ENCODE measurements around the gene LCLAT1.

Gene LCLAT1

DNA sequence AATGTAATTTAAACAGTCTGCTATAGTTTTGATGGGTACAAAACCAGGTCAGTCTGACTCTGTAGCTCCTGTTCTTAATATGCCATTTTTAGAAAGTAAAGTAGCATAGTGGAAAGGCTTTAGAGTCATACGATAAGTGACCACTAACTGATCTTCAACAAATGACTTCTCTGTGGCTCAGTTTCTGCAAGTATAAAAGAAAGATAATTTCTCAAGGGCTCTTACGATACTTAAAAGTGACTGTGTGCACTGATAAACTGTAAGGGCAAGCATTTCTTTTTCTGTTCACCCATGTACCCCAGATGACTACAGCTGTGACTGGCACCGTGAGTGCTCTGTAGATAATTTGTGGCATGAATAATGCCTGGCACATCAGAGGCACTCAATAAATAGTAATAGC, 178.7 kb downstream of the LCLAT1 start:
- ChIA-PET POLR2A (no interaction called here), CTCF (no interaction called here)
- TF ChIP-seq, protein P1, sequence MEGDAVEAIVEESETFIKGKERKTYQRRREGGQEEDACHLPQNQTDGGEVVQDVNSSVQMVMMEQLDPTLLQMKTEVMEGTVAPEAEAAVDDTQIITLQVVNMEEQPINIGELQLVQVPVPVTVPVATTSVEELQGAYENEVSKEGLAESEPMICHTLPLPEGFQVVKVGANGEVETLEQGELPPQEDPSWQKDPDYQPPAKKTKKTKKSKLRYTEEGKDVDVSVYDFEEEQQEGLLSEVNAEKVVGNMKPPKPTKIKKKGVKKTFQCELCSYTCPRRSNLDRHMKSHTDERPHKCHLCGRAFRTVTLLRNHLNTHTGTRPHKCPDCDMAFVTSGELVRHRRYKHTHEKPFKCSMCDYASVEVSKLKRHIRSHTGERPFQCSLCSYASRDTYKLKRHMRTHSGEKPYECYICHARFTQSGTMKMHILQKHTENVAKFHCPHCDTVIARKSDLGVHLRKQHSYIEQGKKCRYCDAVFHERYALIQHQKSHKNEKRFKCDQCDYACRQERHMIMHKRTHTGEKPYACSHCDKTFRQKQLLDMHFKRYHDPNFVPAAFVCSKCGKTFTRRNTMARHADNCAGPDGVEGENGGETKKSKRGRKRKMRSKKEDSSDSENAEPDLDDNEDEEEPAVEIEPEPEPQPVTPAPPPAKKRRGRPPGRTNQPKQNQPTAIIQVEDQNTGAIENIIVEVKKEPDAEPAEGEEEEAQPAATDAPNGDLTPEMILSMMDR (IDR thresholded peaks at IDR 0.05; ENCODE audit: insufficient read depth, low read length, missing control alignments) = no peak
- H3K4me3 ChIP-seq (ENCODE audit: low read depth, low read length) = no peak overlapping the region
- DNase-seq (ENCODE audit: low read depth, low spot score) = no peak

- TF ChIP-seq, protein P1 (IDR thresholded peaks at IDR 0.05; ENCODE audit: insufficient read depth, low read length, missing control alignments) = no peak
- no peak overlapping the region for H3K4me3 ChIP-seq (ENCODE audit: low read depth, low read length)
- no peak for DNase-seq (ENCODE audit: low read depth, low spot score)
- CTCF ChIA-PET = no interaction called here
- POLR2A ChIA-PET = no interaction called here
Measured at GRCh38 chr2:30626397-30626796, 179.4 kb downstream of the LCLAT1 start.

DNA sequence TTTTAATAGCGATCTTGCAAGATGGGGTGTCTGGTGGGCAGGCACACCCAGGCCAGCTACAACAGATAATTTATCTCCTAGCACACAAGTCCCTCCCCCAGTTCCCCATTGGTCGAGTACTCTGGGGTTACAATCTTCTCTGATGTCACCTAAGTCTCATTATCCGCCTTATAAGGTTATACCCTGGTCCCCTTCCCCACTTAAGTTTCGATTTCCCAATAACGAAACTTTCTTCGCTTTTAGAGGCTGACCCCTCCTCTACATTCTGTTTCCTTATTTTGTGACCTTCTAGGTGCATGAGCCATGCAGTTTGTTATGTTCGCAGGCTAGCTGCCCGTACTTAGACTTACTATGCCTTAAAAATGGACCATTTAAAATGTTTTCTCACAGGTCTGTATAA, 180.1 kb downstream of the LCLAT1 start:
- POLR2A ChIA-PET = no interaction called here
- TF ChIP-seq, protein P1 (IDR thresholded peaks at IDR 0.05; ENCODE audit: insufficient read depth, low read length, missing control alignments) = no peak
- CTCF ChIA-PET = no interaction called here
- no peak for DNase-seq (ENCODE audit: low read depth, low spot score)
- H3K4me3 ChIP-seq (ENCODE audit: low read depth, low read length) = no peak overlapping the region

DNA sequence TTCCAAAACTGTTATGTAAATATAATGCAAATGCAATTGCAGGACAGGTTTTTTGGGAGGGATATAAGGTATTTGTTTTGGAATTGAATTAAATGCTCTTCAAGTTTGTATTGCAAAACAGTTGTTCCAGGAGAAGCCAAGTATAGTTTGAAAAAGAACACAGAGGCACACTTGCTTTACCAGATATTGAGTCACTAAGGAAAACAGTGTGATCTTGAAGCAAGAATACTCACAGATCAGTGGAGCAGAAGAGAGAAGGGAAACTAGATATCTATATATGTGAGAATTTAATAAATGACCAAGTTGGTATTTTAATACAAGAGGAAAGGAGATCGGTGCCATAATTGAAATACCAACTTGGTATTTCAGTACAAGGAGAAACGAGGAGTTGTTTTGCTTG, 181.3 kb downstream of the LCLAT1 start:
- POLR2A ChIA-PET = no interaction called here

GRCh38 chr2:30629866-30630265, 182.8 kb downstream of the LCLAT1 start:
- no peak for DNase-seq (ENCODE audit: low read depth, low spot score)
- ChIA-PET POLR2A (no interaction called here), CTCF (no interaction called here)
- H3K4me3 ChIP-seq (ENCODE audit: low read depth, low read length) = no peak overlapping the region
- TF ChIP-seq, protein P1 (IDR thresholded peaks at IDR 0.05; ENCODE audit: insufficient read depth, low read length, missing control alignments) = no peak

More for the DNA sequence above, 181.3 kb downstream of the LCLAT1 start:
- TF ChIP-seq, protein P1 (IDR thresholded peaks at IDR 0.05; ENCODE audit: insufficient read depth, low read length, missing control alignments) = no peak
- H3K4me3 ChIP-seq (ENCODE audit: low read depth, low read length) = no peak overlapping the region
- no peak for DNase-seq (ENCODE audit: low read depth, low spot score)
- CTCF ChIA-PET = no interaction called here

GRCh38 chr2:30631051-30631671, 184.1 kb downstream of the LCLAT1 start:
- H3K4me3 ChIP-seq (ENCODE audit: low read depth, low read length) = no peak overlapping the region
- TF ChIP-seq, protein P1 (IDR thresholded peaks at IDR 0.05; ENCODE audit: insufficient read depth, low read length, missing control alignments) = no peak
- no peak for DNase-seq (ENCODE audit: low read depth, low spot score)
- POLR2A ChIA-PET = no interaction called here
- CTCF ChIA-PET = interaction anchor here (1.7 kb wide), 1 partner anchor 75 kb away, joined by 6 read pairs; no protein-coding TSS in a partner anchor

Data from AG04449 (cell line).